ENCODE data around the gene PRKRIP1.
"Not testable (repeated sequence)": the region's sequence is repeated elsewhere in the genome, so short reads cannot be mapped to it uniquely, and the experiment has no call there.

Gene PRKRIP1

GRCh38 chr7:102404005-102404861 lies 8.1 kb downstream of the PRKRIP1 start:
- peak; percentile 75 for DNase-seq

- not testable (repeated sequence) for DNase-seq
These were observed 8.7 kb downstream of the PRKRIP1 start for GRCh38 chr7:102404862-102405188.

GRCh38 chr7:102407910-102408309 lies 11.7 kb downstream of the PRKRIP1 start:
- DNase-seq, result no peak

- DNase-seq, result not testable (repeated sequence)
These were observed 12.4 kb downstream of the PRKRIP1 start for GRCh38 chr7:102408530-102408929.

- DNase-seq, result no peak
These were observed 13.2 kb downstream of the PRKRIP1 start for GRCh38 chr7:102409340-102409739.

- no peak for DNase-seq
These were observed 14.0 kb downstream of the PRKRIP1 start for GRCh38 chr7:102410123-102410522.

- no peak for DNase-seq
These were observed 14.8 kb downstream of the PRKRIP1 start for GRCh38 chr7:102410918-102411317.

- peak; percentile 76 for DNase-seq
These were observed 16.4 kb downstream of the PRKRIP1 start for GRCh38 chr7:102412548-102412947.

- DNase-seq, result no peak
These were observed 16.9 kb downstream of the PRKRIP1 start for GRCh38 chr7:102413091-102413490.

- no peak for DNase-seq
These were observed 17.4 kb downstream of the PRKRIP1 start for GRCh38 chr7:102413611-102414010.

GRCh38 chr7:102415685-102416225 lies 19.6 kb downstream of the PRKRIP1 start:
- peak; percentile 81 for DNase-seq

- no peak for DNase-seq
These were observed 20.2 kb downstream of the PRKRIP1 start for GRCh38 chr7:102416406-102416805.

GRCh38 chr7:102417105-102417504 lies 20.9 kb downstream of the PRKRIP1 start:
- no peak for DNase-seq

GRCh38 chr7:102418592-102418991 lies 22.4 kb downstream of the PRKRIP1 start:
- DNase-seq, result no peak

GRCh38 chr7:102421706-102422240 lies 25.6 kb downstream of the PRKRIP1 start:
- DNase-seq, result no peak

- no peak for DNase-seq
These were observed 28.0 kb downstream of the PRKRIP1 start for GRCh38 chr7:102424129-102424551.

- DNase-seq, result no peak
These were observed 28.6 kb downstream of the PRKRIP1 start for GRCh38 chr7:102424787-102425218.

- DNase-seq, result peak; percentile 94
These were observed 29.6 kb downstream of the PRKRIP1 start for GRCh38 chr7:102425639-102426267.

GRCh38 chr7:102426268-102427018 lies 30.3 kb downstream of the PRKRIP1 start:
- peak; percentile 90 for DNase-seq

GRCh38 chr7:102427019-102427405 lies 30.8 kb downstream of the PRKRIP1 start:
- no peak for DNase-seq

GRCh38 chr7:102429141-102429899 lies 33.2 kb downstream of the PRKRIP1 start:
- DNase-seq, result no peak

GRCh38 chr7:102431617-102432298 lies 35.6 kb downstream of the PRKRIP1 start:
- DNase-seq, result peak; percentile 85

All from activated effector memory CD4-positive, alpha-beta T cell treated with anti-CD3 and anti-CD28 coated beads, Interleukin-2, amount 50 U/mL, for 16 hours (primary cell).